ENCODE results near the gene RAP1GAP2.

DNA sequence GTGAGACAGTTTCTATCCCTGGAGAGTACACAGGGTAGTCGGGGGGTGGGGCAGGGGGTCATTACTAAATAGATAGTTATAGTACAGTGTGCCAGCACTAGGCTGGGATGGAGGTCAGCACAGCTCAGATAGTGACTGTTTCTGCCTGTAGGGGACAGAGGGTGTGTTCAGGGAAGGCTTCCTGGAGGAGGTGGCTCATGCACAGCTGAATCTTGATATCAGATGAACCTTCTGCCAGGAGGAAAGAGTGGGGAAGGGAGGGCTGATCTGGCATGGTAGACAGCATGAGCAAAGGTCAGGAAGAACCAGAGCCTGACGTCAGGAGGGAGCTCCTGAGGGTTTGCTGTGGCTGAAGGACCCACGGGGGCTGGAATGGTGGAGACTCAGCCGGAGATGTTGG lies 210.6 kb downstream of the RAP1GAP2 start:
- TF ChIP-seq ZNF274 (IDR thresholded peaks at IDR 0.05; ENCODE audit: low read length): no peak
- no peak for TF ChIP-seq ZNF274 (tag by site-specific recombination; IDR thresholded peaks at IDR 0.05; ENCODE audit: borderline replicate concordance)
- TF ChIP-seq, protein P1, sequence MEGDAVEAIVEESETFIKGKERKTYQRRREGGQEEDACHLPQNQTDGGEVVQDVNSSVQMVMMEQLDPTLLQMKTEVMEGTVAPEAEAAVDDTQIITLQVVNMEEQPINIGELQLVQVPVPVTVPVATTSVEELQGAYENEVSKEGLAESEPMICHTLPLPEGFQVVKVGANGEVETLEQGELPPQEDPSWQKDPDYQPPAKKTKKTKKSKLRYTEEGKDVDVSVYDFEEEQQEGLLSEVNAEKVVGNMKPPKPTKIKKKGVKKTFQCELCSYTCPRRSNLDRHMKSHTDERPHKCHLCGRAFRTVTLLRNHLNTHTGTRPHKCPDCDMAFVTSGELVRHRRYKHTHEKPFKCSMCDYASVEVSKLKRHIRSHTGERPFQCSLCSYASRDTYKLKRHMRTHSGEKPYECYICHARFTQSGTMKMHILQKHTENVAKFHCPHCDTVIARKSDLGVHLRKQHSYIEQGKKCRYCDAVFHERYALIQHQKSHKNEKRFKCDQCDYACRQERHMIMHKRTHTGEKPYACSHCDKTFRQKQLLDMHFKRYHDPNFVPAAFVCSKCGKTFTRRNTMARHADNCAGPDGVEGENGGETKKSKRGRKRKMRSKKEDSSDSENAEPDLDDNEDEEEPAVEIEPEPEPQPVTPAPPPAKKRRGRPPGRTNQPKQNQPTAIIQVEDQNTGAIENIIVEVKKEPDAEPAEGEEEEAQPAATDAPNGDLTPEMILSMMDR (tag by site-specific recombination; IDR thresholded peaks at IDR 0.05): no peak
- TF ChIP-seq ZNF223 (tag by site-specific recombination; IDR thresholded peaks at IDR 0.05): no peak
- TF ChIP-seq, protein P2, sequence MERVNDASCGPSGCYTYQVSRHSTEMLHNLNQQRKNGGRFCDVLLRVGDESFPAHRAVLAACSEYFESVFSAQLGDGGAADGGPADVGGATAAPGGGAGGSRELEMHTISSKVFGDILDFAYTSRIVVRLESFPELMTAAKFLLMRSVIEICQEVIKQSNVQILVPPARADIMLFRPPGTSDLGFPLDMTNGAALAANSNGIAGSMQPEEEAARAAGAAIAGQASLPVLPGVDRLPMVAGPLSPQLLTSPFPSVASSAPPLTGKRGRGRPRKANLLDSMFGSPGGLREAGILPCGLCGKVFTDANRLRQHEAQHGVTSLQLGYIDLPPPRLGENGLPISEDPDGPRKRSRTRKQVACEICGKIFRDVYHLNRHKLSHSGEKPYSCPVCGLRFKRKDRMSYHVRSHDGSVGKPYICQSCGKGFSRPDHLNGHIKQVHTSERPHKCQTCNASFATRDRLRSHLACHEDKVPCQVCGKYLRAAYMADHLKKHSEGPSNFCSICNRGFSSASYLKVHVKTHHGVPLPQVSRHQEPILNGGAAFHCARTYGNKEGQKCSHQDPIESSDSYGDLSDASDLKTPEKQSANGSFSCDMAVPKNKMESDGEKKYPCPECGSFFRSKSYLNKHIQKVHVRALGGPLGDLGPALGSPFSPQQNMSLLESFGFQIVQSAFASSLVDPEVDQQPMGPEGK (tag by site-specific recombination; IDR thresholded peaks at IDR 0.05): no peak
- TF ChIP-seq, protein P3, sequence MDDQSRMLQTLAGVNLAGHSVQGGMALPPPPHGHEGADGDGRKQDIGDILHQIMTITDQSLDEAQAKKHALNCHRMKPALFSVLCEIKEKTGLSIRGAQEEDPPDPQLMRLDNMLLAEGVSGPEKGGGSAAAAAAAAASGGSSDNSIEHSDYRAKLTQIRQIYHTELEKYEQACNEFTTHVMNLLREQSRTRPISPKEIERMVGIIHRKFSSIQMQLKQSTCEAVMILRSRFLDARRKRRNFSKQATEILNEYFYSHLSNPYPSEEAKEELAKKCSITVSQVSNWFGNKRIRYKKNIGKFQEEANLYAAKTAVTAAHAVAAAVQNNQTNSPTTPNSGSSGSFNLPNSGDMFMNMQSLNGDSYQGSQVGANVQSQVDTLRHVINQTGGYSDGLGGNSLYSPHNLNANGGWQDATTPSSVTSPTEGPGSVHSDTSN (CRISPR knock-in tag; IDR thresholded peaks at IDR 0.05): no peak
- TF ChIP-seq, protein P4, sequence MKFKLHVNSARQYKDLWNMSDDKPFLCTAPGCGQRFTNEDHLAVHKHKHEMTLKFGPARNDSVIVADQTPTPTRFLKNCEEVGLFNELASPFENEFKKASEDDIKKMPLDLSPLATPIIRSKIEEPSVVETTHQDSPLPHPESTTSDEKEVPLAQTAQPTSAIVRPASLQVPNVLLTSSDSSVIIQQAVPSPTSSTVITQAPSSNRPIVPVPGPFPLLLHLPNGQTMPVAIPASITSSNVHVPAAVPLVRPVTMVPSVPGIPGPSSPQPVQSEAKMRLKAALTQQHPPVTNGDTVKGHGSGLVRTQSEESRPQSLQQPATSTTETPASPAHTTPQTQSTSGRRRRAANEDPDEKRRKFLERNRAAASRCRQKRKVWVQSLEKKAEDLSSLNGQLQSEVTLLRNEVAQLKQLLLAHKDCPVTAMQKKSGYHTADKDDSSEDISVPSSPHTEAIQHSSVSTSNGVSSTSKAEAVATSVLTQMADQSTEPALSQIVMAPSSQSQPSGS (tag by site-specific recombination; IDR thresholded peaks at IDR 0.05; ENCODE audit: low read depth): no peak
- TF ChIP-seq ZNF621 (tag by site-specific recombination; IDR thresholded peaks at IDR 0.05): no peak
- TF ChIP-seq ZBTB7A (tag by site-specific recombination; IDR thresholded peaks at IDR 0.05; ENCODE audit: low read depth): no peak
- no peak for TF ChIP-seq SALL2 (tag by site-specific recombination; IDR thresholded peaks at IDR 0.05; ENCODE audit: borderline replicate concordance)
